ENCODE results near the gene UNC80.

GRCh38 chr2:210028178-210028577, 256.5 kb downstream of the UNC80 start:
- TF ChIP-seq CTCF (IDR thresholded peaks at IDR 0.05) (no peak), POLR2A (IDR thresholded peaks at IDR 0.05) (no peak)

Measured in Peyer's patch (tissue), 4 donors.